Suprapubic skin (tissue), 4 donors: ENCODE data around the gene CEBPG. TPM values are rescaled to one million over a fixed set of nuclear protein-coding genes. Genes with fewer than 3 reads are reported as not detected.

Experiments
- DNase-seq, 2 donors: peaks; one replicate each; pipeline ENCODE4 v3.0.0-alpha.2; 2019; ENCODE audit warnings: low spot score in 2 of 2
- H3K27ac ChIP-seq: fragments of 200-600 bp; sonication (generic); one replicate; pipeline ENCODE4 v1.5.1; 2019
- H3K27me3 ChIP-seq: fragments of 200-600 bp; sonication (generic); one replicate; pipeline ENCODE4 v1.5.1; 2019
- H3K36me3 ChIP-seq: fragments of 200-600 bp; sonication (generic); one replicate; pipeline ENCODE4 v1.5.1; 2019
- H3K4me1 ChIP-seq: fragments of 200-600 bp; sonication (generic); one replicate; pipeline ENCODE4 v1.5.1; 2019
- H3K4me3 ChIP-seq: fragments of 200-600 bp; sonication (generic); one replicate; pipeline ENCODE4 v1.5.1; 2019; ENCODE audit warnings: mild to moderate bottlenecking
- H3K9me3 ChIP-seq: fragments of 200-600 bp; sonication (generic); one replicate; pipeline ENCODE4 v1.5.1; 2019
- CTCF ChIP-seq, 2 donors: fragments of 200-600 bp in 1 of 2; fragments of 450-650 bp in 1 of 2; sonication (generic) in 1 of 2; IDR thresholded peaks; one replicate each; pipeline ENCODE4 v1.5.1; 2016 to 2019; ENCODE audit warnings: antibody characterized with exemption in 2 of 2, mild to moderate bottlenecking in 1 of 2, moderate library complexity in 1 of 2
- EP300 ChIP-seq: sonication (generic); formaldehyde crosslinking; IDR thresholded peaks from one replicate; pipeline ENCODE4 v1.6.1; 2017; ENCODE audit warnings: antibody characterized with exemption
- POLR2A ChIP-seq, 2 donors: fragments of 450-650 bp; IDR thresholded peaks; one replicate each; pipeline ENCODE4 v1.6.1; 2017; ENCODE audit warnings: antibody characterized with exemption in 2 of 2, mild to moderate bottlenecking in 2 of 2, moderate library complexity in 2 of 2
- POLR2AphosphoS5 ChIP-seq, 3 donors: sonication (generic); formaldehyde crosslinking; IDR thresholded peaks; one replicate each; pipeline ENCODE4 v1.6.1; 2017; ENCODE audit warnings: antibody characterized with exemption in 3 of 3
- WGBS: methylation state at CpG from one replicate; pipeline ENCODE4 v1.1.5; 2018; 5-methylcytosine and 5-hydroxymethylcytosine counted together
- total RNA-seq, 4 donors: library from RNA; depleted of rRNA; stranded (reverse); fragments of >200 nt; gene quantifications; one replicate each; pipeline ENCODE4 v1.1.0, GENCODE V29; 2016

Gene CEBPG
- total RNA-seq, 4 donors from 2014 or later: 37.7 to 63.0 (median 45.2) TPM

- H3K4me1 ChIP-seq: peaks cover 22% of the 10 kb centered on the region
These were observed 22.8 kb upstream of the CEBPG start for GRCh38 chr19:33350538-33351309.

GRCh38 chr19:33355535-33355934 lies 18.0 kb upstream of the CEBPG start:
- peaks cover 27% of the 10 kb centered on the region for H3K4me1 ChIP-seq
- no peaks in the 10 kb centered on the region for H3K27me3 ChIP-seq
- H3K9me3 ChIP-seq: no peaks in the 10 kb centered on the region
- H3K4me3 ChIP-seq: no peak overlapping the region
- 84% methylated on average over 2 of the region's 2 CpGs for WGBS
- TF ChIP-seq EP300 (no peak), CTCF (IDR thresholded peaks at IDR 0.05) (no peak), POLR2AphosphoS5 (IDR thresholded peaks at IDR 0.05) (no peak), POLR2A (IDR thresholded peaks at IDR 0.05) (no peak)
- H3K27ac ChIP-seq: no peak overlapping the region
- DNase-seq: no peak
- H3K36me3 ChIP-seq: no peaks in the 10 kb centered on the region

More at GRCh38 chr19:33350538-33351309, 22.8 kb upstream of the CEBPG start:
- peak; percentile 83 to 86 for DNase-seq
- Histone ChIP-seq H3K27ac (peak overlapping the region; percentile 60), H3K4me3 (no peak overlapping the region), H3K36me3 (no peaks in the 10 kb centered on the region), H3K9me3 (no peaks in the 10 kb centered on the region), H3K27me3 (no peaks in the 10 kb centered on the region)
- WGBS: 43% methylated on average over 12 of the region's 12 CpGs
- peak in 1 of 3 donors; percentile 75 for TF ChIP-seq POLR2AphosphoS5 (IDR thresholded peaks at IDR 0.05)
- no peak for TF ChIP-seq EP300

GRCh38 chr19:33357556-33357955 lies 16.0 kb upstream of the CEBPG start:
- Histone ChIP-seq H3K36me3 (no peaks in the 10 kb centered on the region), H3K4me1 (peaks cover 24% of the 10 kb centered on the region), H3K27ac (peak overlapping the region; percentile 85), H3K4me3 (no peak overlapping the region), H3K9me3 (no peaks in the 10 kb centered on the region), H3K27me3 (no peaks in the 10 kb centered on the region)
- WGBS: 67% methylated on average over 1 of the region's 1 CpG
- DNase-seq: no peak
- TF ChIP-seq CTCF (IDR thresholded peaks at IDR 0.05) (no peak), POLR2AphosphoS5 (IDR thresholded peaks at IDR 0.05) (no peak), POLR2A (IDR thresholded peaks at IDR 0.05) (no peak), EP300 (no peak)

GRCh38 chr19:33358408-33358807 lies 15.1 kb upstream of the CEBPG start:
- Histone ChIP-seq H3K36me3 (no peaks in the 10 kb centered on the region), H3K27ac (peak overlapping the region; percentile 85), H3K4me3 (no peak overlapping the region), H3K9me3 (no peaks in the 10 kb centered on the region), H3K4me1 (peaks cover 24% of the 10 kb centered on the region), H3K27me3 (no peaks in the 10 kb centered on the region)
- 39% methylated on average over 6 of the region's 6 CpGs for WGBS
- TF ChIP-seq EP300 (no peak), POLR2AphosphoS5 (IDR thresholded peaks at IDR 0.05) (no peak), CTCF (IDR thresholded peaks at IDR 0.05) (no peak), POLR2A (IDR thresholded peaks at IDR 0.05) (no peak)
- DNase-seq: no peak

- Histone ChIP-seq H3K9me3 (no peaks in the 10 kb centered on the region), H3K4me1 (peaks cover 24% of the 10 kb centered on the region), H3K36me3 (no peaks in the 10 kb centered on the region), H3K4me3 (no peak overlapping the region), H3K27me3 (no peaks in the 10 kb centered on the region), H3K27ac (no peak overlapping the region)
- no peak for DNase-seq
- TF ChIP-seq CTCF (IDR thresholded peaks at IDR 0.05): no peak
- no peak for TF ChIP-seq POLR2A (IDR thresholded peaks at IDR 0.05)
- no peak for TF ChIP-seq EP300
- TF ChIP-seq POLR2AphosphoS5 (IDR thresholded peaks at IDR 0.05): no peak
- WGBS: 93% methylated on average over 3 of the region's 3 CpGs
These were observed 13.9 kb upstream of the CEBPG start for GRCh38 chr19:33359581-33359980.
